ENCODE measurements around the gene RERE.
"Not testable (repeated sequence)": the region's sequence is repeated elsewhere in the genome, so short reads cannot be mapped to it uniquely, and the experiment has no call there.

Gene RERE

DNA sequence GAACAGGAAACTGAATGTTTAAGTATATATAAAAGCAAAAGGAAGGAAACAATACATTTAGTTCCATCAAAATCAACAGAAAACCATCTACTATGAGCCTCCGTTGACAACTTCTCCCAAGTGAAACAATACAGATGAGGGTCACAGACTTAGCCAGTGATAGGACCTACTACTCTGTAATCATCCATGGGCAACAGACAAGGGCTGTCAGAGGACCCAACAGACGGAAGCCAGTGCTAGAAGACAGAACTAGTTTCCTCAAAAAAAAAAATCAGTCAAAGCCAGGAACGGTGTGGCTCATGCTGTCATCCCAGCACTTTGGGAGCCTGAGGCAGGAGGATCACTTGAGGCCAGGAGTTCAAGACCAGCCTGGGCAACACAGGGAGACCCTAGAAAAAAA is 20.6 kb downstream of the RERE start:
- no peak for DNase-seq

DNA sequence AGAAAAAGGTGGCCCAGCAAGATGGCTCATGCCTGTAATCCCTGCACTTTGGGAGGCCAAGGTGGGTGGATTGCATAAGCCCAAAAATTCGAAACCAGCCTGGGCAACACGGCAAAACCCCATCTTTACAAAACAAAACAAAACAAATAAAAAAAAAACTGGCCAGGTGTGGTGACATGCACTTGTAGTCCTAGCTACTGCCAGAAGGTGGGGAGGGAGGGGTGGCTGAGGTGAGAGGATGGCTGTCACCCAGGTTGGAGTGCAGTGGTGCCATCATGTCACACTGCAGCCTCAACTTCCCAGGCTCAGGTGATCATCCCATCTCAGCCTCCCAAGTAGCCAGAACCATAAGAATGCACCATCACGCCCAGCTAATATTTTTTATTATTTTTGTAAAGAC is 22.8 kb downstream of the RERE start:
- DNase-seq, result peak; percentile 10

DNA sequence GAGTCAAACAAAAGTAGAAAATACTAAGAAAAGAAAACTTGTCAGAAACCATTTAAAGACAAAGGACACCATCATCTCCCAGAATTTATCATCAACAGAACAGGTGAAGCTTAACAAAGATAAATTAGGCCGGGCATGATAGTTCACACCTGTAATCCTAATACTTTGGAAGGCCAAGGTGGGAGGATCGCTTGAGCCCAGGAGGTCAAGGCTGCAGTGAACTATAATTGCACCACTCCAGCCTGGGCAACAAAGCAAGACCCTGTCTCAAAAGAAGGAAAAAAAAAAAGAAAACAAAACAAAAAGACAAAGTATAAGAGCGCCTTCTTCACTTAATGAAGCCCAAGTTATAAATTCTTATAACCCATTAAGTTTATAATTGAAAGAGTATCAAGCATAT is 25.6 kb downstream of the RERE start:
- no peak for DNase-seq

DNA sequence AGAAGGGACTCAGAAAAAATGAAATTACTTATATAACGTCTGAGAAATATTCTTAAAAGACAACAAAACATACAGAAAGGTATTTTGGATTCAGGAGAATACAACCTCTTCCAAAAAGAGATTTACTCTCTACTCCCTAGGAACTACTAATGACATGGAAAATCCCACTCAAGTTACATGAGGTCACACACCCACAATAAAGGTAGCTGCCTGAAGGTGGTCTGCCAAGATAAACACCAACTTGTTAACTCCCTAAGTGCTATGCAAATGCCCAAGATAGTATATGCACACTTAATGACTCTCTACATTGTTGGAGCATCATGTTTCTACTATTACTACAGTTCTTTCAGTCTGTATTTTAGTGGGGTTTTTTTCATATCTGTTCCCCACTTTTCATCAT is 26.5 kb downstream of the RERE start:
- DNase-seq, result no peak

DNA sequence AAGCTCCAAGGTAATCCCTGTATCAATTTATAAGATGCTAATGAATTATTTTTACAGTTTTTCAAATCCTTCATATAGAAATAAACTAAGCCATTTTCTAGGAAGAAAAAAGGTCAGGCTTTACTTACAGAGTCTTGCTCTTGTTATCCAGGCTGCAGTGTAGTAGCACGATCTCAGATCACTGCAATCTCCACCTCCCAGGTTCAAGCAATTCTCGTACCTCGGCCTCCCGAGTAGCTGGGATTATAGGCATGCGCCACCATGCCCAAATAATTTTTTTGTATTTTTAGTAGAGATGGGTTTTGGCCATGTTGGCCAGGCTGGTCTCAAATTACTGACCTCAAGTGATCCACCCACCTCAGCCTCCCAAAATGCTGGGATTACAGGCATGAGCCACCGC is 27.0 kb downstream of the RERE start:
- no peak for DNase-seq

DNA sequence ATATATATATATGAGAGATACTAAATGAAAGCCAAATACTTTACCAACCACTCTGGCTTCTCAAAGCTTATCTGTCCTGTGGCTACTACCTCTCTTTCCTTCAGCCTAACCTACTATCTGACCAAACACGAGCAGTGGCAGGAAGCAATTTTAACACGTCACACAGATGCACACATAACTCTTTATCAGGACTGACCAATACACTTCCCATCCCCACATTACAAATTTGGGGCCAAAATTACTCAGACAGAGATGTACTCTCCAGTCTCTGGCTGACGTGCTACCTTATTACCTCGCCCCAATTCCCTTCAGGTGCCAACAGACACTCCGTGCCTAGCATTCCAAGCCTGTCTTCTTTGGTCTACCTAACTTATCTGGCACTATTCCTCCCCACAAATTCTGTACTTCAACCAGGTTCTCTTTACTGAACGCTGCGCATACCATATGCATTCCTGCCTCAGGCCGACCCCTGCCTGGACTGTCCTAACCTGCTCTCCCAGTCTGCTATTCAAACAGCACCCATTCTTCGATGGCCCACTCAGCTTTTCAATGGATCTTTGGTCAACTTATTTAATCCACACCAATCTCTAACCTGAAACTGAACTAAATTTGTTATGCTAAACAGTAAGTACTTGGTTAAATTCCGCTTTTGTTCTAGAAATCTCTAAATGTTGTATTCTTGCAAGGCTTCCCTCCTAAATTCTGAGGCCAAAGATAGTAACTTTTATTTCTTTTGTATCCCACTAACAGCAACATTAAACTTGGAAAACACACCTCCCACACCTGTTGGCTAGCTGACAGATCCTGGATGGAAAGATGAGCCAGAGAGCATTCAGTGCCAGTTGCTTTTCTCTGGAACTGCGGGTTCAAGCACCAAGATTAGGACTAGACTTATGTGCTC is 27.9 kb downstream of the RERE start:
- no peak for DNase-seq

DNA sequence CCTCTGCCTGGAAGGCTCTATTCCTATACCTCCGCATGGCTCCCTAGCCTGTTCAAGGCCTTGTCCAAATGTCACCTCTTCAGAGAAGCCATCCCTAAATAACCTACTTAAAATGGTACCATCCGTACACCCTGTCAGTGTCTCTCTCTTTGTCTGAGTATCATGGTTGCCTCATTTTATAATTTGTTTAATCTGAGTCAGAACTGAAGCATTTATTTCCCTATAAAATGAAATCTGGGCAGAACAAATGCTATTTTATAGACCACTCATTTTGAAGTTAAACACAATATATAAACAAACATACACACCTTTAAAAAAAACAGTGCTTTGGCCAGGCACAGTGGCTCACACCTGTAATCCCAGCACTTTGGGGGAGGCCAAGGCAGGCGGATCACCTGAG is 30.2 kb downstream of the RERE start:
- DNase-seq, result no peak

DNA sequence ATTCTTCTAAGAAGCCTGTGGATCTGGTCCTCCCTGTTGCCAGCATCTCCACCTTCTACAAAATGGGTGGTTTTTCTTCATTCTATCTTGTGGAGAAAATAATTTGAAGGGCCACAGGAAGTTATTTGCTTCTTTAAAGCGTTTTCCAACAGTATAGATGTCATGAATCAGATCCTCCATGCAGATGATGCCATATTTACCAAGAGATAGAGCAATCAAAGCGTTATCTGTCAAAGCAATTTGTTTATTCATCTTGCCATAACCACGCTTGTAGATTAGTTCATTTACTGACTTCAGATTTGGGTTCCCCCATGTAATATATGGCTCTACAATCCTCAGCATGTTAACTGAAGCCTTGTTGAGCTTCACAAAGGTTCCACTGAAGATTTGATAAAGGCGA is 31.2 kb downstream of the RERE start:
- not testable (repeated sequence) for DNase-seq

DNA sequence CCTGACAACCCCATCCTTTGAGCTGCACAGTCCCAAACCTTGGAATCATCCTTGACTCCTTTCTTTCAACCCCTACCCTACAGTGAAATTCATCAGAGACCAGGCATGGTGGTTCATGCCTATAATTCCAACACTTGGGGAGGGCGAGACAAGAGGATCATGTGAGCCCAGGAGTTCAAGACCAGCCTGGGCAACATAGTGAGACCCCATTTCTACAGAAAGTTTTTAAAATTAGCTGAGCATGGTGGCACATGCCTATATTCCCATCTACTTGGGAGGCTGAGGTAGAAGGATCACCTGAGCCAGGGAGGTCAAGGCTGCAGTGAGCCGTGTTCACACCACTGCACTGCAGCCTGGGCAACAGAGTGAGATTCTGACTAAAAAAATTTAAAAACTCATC is 34.5 kb downstream of the RERE start:
- no peak for DNase-seq

DNA sequence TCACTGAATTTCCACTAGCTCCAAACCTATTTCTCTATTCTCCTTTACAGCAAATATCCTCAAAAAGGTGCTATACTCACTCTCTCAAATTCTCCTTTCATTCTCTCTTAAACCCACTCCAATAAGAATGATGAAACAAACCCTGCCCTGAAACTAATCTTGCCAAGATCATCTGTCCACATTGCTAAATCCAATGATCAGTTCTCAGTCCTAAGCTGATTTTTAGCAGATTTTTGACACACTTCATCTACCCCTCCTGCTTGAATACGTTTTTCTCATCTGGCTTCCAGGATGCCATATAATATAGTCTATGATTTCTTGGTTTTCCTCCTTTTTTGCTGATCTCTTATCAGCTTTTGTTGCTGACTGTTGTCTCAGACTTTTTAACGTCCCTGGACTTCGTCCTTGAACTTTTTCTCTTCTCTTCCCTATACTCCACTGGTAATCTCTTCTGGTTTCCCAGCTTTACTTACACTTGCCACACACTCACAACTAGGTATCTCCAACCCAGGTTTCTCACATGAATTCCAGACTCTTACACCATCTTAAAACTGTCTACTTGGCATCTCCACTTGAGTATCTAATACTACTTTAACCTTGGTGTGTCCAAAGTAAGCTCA is 35.3 kb downstream of the RERE start:
- DNase-seq, result no peak

DNA sequence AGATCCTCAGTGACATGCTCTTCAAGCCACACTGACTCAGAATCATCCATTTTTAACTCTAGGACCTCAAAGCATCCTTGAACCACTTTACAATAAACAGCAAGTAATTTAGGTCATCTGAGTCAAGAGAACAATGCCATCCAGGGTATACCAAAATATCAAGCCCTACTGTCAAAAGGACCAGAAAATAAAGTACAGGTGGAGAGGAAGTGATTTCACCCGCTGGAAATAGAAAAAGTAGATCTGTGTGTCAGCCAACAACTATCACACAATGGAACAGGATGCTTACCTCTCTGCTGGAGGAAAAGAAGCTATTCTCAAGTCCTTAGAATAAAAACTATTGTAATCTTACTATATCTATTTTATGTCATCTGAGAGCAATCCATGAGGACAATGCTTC is 37.0 kb downstream of the RERE start:
- DNase-seq, result no peak

DNA sequence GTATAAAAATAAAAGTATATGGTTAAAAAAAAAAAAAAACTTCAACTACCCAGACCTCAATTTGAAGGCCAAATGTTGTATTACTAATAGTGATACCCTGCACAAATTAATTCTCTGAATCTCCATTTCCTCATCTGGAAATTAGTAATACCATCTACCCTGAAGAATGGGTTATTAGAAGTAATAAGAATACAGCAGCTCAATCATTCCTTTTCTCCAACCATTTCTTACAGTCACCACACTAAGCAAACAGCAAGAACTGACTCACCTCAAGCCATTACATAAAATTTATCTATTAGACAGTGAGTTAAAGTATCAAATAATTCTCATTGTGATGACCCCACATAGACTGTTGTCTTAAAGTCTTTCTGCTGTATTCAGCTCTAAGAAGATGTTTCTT is 39.6 kb downstream of the RERE start:
- DNase-seq, result no peak

DNA sequence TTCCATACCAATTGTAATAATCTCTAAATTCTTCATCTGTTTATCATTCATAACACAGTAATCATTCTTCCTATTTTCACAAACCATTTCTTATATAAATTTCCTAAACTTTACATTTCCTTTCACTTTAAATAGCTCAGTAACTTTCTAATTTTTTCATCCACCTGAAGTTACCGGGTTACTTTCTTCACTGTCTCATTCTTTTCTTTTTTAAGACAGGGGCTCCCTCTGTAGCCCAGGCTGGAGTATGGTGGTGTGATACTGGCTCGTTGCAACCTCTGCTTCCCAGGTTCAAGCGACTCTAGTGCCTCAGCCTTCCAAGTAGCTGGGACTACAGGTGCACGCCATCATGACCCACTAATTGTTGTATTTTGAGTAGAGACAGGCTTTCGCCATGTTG is 41.3 kb downstream of the RERE start:
- no peak for DNase-seq

DNA sequence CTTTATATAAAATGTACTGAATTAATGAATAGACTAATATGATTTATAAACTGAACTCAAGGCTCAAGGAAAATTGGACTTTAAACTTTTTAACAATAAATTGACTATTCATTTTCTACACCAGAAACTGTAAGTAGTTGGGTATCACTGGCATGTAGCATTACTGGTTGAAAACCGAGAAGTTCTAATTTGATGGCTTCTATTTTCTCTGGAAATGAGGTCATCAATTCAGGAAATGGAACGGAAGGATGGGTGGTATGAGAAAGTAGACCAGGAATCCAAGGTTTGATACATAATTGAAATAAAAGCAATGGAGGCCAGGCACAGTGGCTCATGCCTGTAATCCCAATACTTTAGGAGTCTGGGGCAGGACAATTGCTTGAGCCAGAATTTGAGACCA is 50.4 kb downstream of the RERE start:
- DNase-seq, result no peak

DNA sequence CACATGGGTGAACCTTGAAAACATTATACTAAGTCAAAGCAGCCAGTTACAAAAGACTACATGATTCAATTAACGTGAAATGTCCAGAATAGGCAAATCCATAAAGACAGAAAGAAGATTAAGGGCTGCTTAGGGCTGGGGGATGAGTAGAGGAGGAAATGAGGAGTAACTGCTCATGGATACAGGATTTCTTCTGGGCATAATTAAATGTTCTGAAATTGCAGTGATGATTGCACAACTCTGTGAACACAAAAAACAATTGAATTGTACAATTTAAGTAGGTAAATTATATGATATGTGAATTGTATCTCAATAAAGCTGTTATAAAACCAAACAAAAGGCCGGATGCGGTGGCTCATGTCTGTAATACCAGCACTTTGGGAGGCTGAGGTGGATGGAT is 52.2 kb downstream of the RERE start:
- DNase-seq, result no peak

DNA sequence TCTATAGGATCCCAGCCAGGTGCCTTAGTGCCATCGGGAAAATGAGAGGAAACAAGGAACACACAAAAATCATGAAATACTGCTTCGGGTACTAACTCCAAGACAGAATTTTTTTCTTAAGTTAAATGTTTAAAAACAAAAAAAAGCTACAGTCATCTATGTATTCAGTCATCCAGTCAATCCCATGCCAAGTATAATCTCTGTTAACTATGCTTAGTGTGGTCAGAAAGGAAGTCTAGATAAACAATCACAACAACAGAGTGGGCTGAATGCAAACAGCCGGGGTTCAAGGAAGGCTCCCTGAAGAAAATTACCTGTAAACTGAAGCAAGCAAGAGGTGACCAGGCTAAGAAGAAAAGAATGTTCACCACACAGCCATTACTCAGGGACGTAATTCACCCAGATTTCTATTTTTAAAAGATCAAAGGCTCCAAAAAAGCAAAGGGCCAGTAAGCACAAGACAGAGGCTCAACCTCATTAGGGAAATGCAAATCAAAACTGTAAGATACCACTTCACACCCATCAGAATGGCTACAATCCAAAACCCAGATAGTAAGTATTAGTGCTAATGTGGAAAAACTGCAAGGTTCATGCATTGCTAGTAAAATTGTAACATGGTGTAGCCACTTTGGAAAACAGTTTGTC is 53.0 kb downstream of the RERE start:
- no peak for DNase-seq

DNA sequence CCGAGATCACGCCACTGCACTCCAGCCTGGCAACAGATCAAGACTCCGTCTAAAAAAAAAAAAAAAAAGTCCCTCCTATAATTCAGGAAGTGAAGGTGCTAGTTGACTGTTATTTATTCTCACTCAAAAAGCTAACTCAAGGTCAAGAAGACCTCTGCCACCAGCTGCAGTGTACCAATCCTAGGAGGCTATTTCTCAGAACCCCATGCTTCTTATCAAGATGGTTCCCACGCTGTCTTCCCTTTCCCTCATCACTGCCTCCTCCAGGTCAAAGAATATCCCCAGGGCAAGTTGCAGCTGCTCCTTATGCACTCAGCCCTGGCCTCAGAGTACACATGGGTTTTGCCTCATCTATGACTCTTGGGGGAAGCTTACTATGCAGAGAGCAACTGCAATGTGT is 53.6 kb downstream of the RERE start:
- no peak for DNase-seq

DNA sequence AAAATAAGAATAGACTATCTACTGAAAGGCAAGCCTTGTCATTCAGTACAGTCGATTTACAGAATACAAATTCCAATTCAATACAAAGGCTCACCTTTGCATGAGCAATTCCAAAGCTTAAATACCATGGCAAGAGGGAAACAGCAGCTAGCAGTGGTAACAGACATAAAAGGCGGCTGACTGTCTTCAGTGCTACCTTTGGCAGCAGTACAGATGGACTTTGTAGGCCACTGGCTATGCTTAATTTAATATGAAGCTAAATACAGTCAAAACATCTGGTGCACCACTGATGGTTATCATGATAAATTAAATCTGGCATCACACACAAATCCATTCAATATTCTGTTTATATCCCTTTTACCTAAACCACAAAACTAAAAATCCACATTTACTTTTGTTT is 62.4 kb downstream of the RERE start:
- no peak for DNase-seq

DNA sequence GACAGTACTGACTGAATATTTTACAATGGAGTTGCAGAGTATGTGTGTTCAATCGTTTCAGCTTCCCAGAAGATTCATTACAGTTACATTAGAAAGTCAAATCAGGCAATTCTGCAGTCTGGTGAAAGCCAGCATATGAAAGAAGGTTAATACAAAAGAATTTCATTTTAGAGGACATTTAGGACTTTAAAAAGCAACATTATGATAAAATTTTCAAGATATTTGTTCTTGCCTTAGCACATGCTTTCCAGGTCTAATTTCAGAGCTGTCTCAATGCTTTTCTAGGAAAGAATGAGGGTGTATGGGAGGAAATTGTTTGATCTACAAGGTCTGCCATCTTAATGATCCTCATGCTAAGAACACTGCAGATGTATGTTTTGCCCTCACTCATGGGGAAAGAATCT is 63.2 kb downstream of the RERE start:
- no peak for DNase-seq

DNA sequence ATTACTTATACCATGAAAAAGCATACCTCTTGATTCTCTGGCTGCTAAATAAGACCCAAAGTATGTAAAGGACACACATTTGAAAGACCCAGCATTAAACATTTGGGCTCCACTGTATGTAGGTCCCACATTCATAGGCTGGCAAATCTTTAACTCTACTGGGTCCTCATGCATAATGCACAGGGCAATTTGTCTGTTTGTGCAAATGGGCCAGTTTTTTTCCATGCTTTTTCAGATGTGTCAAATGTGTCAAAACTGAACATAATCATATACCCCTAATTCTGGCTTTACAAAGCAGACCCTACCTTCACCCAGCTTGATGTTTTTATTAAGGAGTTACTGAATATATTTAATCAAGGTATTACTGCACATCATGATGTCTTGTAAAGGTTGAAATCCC is 63.7 kb downstream of the RERE start:
- no peak for DNase-seq

DNA sequence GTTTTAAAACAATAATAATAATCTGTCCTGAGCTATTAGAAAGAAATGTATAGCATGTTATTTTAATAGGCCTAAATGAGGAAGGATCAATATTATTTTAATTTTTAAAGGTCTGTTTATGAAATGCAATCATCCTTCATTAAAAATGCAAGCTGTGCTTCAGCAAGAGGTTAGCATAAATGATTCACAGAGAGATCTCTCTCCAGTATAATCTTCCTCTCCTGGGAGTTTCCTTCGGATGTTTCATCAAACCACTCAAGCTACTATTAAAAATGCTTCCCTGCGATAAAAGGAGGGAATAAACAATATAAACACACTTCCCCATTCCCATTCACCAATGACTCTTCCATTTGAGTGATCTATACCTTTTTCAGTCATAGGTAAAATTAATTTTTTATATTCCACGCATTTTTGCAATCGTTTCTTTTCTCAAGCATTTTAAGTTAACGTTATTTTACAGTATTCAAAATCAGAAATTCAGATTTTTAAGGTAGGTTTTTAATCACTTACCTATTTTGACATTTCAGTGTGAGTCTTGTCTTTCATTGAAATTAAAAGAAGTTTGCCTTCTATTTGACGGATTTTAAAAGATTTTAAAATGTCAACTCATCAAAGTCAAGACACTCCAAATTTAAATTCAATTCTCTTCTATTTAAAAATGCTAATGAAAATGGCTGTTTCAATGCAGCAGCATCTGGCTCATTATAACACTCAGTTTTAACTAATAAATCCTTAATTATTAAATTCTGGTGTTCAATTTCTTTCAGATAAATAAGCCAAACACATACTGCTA is 64.3 kb downstream of the RERE start:
- no peak for DNase-seq

DNA sequence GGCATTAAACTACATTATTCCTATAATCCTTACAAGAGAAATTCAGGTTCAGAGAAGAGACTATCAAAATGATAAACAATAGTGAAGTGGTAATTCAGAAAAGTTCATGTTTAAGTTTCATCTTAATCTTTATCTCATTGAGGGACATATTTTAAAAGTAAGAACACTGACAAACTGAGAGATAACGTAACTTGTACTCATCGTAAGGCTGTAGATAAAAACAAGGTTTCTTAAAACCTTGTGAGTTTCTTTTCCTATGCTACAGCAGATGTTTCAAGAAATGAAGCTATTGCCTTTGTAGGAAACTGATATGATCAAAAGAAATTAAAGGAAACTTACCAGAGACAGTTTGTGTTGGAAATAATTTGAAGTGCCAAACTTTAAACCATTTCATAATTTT is 65.0 kb downstream of the RERE start:
- DNase-seq, result no peak

DNA sequence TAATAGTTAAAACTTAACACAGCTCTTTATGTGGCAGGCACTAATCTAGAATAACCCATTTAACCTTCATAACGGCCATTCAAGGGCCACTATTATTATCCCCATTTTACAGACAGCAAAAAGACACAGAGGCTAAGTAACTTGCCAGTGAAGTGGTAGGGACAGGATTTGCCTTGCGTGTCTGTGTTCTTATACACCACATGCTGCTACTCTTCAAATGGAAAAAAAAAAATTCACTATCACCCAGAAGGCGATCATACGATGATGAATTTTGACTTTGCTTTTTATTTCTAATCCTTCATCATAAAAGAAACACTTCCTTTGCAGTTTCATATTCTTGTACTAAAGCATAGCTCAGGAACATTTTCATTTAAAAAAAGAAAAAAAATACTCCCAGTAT is 65.5 kb downstream of the RERE start:
- no peak for DNase-seq

Measured in NCI-H1105 treated with DMSO at 0.1 percent for 48 hours (cell line).